Liver (tissue), 3 donors: ENCODE data around the gene WDR75.

Experiments
- FOXA1 ChIP-seq: IDR thresholded peaks from 2 replicates; pipeline ENCODE4 v1.6.1; 2016; ENCODE audit warnings: antibody characterized with exemption
- TF ChIP-seq, protein P1 (sequence below): fragments of 150-350 bp; IDR thresholded peaks from 2 replicates; pipeline ENCODE4 v1.5.1; 2017; ENCODE audit warnings: improper control_type of control experiment, low read depth, low read length; ENCODE audit not compliant: missing input control
- TF ChIP-seq, protein P2 (sequence below): IDR thresholded peaks from 2 replicates; pipeline ENCODE4 v1.6.1; 2016; ENCODE audit warnings: antibody characterized with exemption
- donor health status: healthy.
- donor health status: healthy.

DNA sequence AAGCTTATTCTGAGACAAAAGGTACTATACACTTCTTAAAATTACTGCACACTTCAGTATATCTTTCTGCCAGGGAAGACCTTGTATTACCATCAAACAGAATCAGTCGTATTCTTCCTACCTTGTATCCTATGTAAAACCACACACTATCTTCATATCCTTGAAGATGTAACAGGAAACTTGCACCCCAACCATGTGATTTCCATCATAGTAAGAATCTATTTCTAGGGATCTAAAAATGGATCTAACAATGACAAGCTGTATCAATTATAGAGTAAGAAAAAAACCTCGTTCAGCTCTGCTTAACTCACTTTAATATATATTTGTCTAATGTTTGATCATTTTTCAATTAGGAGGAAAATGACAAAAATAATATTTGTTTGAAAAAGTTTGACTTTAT lies 60.2 kb downstream of the WDR75 start:
- TF ChIP-seq, protein P1, sequence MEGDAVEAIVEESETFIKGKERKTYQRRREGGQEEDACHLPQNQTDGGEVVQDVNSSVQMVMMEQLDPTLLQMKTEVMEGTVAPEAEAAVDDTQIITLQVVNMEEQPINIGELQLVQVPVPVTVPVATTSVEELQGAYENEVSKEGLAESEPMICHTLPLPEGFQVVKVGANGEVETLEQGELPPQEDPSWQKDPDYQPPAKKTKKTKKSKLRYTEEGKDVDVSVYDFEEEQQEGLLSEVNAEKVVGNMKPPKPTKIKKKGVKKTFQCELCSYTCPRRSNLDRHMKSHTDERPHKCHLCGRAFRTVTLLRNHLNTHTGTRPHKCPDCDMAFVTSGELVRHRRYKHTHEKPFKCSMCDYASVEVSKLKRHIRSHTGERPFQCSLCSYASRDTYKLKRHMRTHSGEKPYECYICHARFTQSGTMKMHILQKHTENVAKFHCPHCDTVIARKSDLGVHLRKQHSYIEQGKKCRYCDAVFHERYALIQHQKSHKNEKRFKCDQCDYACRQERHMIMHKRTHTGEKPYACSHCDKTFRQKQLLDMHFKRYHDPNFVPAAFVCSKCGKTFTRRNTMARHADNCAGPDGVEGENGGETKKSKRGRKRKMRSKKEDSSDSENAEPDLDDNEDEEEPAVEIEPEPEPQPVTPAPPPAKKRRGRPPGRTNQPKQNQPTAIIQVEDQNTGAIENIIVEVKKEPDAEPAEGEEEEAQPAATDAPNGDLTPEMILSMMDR: no peak
- TF ChIP-seq, protein P2, sequence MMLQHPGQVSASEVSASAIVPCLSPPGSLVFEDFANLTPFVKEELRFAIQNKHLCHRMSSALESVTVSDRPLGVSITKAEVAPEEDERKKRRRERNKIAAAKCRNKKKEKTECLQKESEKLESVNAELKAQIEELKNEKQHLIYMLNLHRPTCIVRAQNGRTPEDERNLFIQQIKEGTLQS: no peak
- TF ChIP-seq FOXA1: no peak
